Measurements from ENCODE around the gene RNF121. TPM values are rescaled to one million over a fixed set of nuclear protein-coding genes. Genes with fewer than 3 reads are reported as not detected.

RNF121 gene
- total RNA-seq, 2 experiments from 2014 or later, result 29.9 to 32.8 TPM

DNA sequence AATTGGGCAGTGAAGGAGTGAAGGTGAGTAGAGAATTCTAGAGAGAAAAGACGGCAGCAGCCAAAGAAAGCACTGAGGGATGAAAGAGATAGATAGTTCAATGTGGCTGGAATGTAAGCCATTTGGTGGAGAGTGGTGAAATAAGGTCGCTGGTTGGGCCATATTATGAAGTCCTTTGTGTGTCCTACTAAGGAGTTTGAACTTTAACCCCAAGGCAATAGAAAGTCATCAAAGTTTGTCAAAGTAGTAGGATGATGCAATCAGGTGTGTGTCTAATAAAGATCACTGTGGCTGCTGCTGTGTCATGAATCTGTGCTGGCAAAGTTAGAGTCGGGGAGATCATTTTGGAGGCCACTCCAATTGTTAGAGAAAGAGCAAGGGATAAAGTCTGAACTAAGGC, 18.7 kb downstream of the RNF121 start:
- Mint-ChIP-seq H3K4me1 (peaks cover 9% of the 10 kb centered on the region), H3K4me3 (no peak overlapping the region), H3K27ac (no peak overlapping the region), H3K27me3 (no peaks in the 10 kb centered on the region), H3K9me3 (no peaks in the 10 kb centered on the region), H3K36me3 (peaks cover 10% of the 10 kb centered on the region)
- ATAC-seq (ENCODE audit: low read depth) (no peak), DNase-seq (no peak)
- POLR2A ChIA-PET, result no interaction called here

DNA sequence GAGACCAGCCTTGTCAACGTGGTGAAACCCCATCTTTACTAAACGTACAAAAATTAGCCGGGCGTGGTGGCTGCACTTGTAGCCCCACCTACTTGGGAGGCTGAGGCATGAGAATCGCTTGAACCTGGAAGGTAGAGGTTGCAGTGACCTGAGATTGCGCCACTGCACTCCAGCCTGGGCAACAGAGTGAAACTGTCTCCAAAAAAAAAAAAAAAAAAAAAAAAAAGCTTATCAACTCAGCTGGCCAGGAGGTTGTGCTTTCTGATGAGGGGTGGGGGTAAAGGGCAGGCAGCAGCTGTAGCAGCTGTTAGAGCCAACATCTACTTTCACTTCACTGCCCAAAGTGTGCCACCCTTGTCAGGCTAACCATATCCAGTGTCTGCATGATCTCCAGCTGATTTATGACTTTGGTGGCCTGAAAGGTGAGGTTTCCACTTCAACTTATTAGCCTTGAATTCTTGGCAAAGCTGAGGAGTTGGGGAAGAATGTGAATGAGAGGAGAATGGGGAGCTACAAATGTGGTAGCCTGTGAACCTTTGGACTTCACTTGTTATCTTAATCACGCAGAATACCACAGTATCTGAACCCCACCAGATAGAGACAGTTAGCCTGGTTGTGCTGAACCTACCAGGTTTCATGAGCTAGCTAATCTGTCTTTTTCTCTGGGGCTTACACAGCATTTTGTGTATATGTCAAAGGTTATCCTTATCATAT, 19.6 kb downstream of the RNF121 start:
- peaks cover 9% of the 10 kb centered on the region for H3K4me1 Mint-ChIP-seq
- H3K4me3 Mint-ChIP-seq, result no peak overlapping the region
- peaks cover 9% of the 10 kb centered on the region for H3K36me3 Mint-ChIP-seq
- ATAC-seq (ENCODE audit: low read depth), result no peak
- DNase-seq, result no peak
- POLR2A ChIA-PET, result no interaction called here
- H3K9me3 Mint-ChIP-seq, result no peaks in the 10 kb centered on the region
- H3K27me3 Mint-ChIP-seq, result no peaks in the 10 kb centered on the region
- no peak overlapping the region for H3K27ac Mint-ChIP-seq

DNA sequence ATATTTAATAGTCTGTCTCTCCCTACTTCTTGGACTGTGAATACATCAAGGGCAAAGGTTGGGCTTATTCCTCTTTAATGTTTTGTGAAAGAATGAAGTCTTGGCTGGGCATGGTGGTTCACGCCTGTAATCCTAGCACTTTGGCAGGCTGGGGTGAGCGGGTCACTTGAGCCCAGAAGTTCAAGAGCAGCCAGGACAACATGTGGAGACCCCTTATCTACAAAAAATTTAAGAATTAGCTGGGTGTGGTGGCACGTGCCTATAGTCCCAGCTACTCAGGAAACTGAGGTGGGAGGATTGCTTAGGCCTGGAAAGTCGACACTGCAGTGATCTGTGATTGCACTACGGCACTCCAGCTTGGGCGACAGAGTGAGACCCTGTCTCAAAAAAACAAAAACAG, 20.2 kb downstream of the RNF121 start:
- DNase-seq, result no peak
- no peak for ATAC-seq (ENCODE audit: low read depth)
- Mint-ChIP-seq H3K36me3 (peaks cover 5% of the 10 kb centered on the region), H3K27me3 (no peaks in the 10 kb centered on the region), H3K27ac (no peak overlapping the region), H3K9me3 (no peaks in the 10 kb centered on the region), H3K4me1 (peaks cover 7% of the 10 kb centered on the region), H3K4me3 (no peak overlapping the region)
- POLR2A ChIA-PET, result no interaction called here

DNA sequence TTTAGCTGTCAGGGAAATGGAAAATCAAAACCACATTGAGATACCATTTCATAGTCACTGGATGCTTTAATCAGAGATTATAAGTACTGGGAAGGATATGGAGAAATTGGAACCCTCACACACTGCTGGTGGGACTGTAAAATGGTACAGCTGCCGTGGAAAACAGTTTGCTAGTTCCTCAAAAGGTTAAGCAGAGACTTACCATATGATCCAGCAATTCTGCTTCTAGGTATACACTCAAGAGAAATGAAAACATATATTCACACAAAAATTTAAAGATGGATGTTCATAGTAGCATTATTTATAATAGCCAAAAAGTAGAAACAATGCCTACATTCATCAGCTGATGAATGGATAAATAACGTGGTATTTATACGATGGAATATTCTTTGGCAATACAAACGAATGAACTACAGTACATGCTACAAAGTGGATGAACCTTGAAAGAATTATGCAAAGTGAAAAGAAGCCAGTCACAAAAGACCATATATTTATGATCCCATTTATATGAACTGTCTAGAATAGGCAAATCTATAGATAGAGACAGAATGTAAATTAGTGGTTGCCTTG, 23.0 kb downstream of the RNF121 start:
- Mint-ChIP-seq H3K4me1 (peaks cover 10% of the 10 kb centered on the region), H3K9me3 (no peaks in the 10 kb centered on the region), H3K27me3 (no peaks in the 10 kb centered on the region), H3K4me3 (no peak overlapping the region), H3K36me3 (peaks cover 4% of the 10 kb centered on the region), H3K27ac (no peak overlapping the region)
- DNase-seq, result no peak
- POLR2A ChIA-PET, result no interaction called here
- ATAC-seq (ENCODE audit: low read depth), result no peak

DNA sequence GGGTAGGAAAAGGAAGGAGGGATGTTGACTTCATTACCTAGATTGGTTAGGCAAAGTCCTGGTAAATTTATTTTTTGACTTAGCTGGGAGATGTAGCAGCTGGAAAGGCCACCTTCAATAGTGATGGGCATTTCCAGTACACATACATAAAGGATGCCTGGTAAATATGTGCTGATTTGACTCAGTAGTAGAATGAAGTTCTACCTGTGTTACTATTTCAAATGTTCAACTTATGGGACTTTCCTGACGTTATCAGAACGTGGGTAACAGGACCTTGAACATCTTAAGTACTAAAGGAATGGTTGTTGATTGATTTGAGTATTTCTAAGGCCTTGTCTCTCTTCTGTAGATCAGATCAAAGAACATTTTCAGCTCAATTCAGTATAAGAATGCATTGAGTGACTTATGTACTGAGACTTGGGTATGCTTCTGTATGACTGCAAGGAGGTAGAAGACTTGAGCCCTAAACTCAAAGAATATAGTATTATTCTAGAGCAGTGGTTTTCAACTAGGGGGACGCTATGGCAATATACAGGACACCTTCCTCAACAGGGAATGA, 27.1 kb downstream of the RNF121 start:
- peaks cover 1% of the 10 kb centered on the region for H3K9me3 Mint-ChIP-seq
- no peak overlapping the region for H3K27ac Mint-ChIP-seq
- peaks cover 7% of the 10 kb centered on the region for H3K36me3 Mint-ChIP-seq
- H3K27me3 Mint-ChIP-seq, result no peaks in the 10 kb centered on the region
- H3K4me3 Mint-ChIP-seq, result no peak overlapping the region
- H3K4me1 Mint-ChIP-seq, result peaks cover 4% of the 10 kb centered on the region
- DNase-seq (no peak), ATAC-seq (ENCODE audit: low read depth) (no peak)
- POLR2A ChIA-PET, result interaction anchor here (0.6 kb wide), 1 partner anchor 41 kb away, joined by 4 read pairs; no protein-coding TSS in a partner anchor

DNA sequence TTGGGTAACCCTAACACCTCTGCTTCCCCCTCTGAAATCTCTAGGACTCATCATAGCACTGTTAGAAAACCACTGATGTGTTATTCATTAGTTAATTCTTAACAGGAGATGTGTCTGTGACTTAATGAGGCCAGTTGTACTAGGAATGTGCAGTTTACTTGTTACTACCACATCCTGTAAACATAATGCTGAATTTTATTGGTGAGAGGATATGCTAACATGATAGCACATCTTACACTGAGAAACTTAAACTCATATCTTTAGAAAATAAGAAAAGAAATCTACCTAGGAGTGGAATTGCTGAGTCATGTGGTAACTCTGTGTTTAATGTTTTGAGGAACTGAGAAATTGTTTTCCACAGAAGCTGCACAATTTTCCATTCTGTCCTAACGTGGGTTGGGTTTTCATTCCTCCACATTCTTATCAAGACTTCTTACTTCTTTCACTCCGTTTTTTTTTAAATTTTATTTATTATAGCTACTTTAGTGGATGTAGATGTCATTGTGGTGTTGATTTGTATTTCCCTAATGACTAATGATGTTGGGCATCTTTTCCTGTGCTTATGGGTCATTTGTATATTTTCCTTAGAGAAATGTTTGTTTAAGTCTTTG, 33.7 kb downstream of the RNF121 start:
- H3K4me3 Mint-ChIP-seq, result no peak overlapping the region
- ATAC-seq (ENCODE audit: low read depth), result no peak
- peaks cover 1% of the 10 kb centered on the region for H3K9me3 Mint-ChIP-seq
- H3K4me1 Mint-ChIP-seq, result peaks cover 4% of the 10 kb centered on the region
- POLR2A ChIA-PET, result no interaction called here
- H3K27me3 Mint-ChIP-seq, result no peaks in the 10 kb centered on the region
- no peak for DNase-seq
- H3K27ac Mint-ChIP-seq, result no peak overlapping the region
- peaks cover 21% of the 10 kb centered on the region for H3K36me3 Mint-ChIP-seq

DNA sequence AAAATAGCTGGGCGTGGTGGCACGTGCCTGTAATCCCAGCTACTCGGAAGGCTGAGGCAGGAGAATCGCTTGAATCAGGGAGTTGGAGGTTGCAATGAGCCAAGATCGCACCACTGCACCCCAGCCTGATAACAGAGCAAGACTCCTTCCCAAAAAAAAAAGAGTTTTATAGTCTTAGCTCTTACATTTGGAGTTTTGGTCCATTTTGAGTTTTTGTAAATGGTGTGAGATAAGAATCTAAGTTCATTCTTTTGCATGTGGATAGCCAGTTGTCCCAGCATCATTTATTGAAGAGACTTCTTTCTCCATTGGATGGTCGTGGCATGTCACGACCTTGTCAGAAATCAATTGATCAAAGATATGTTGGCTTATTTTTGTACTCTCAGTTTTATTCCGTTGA, 34.6 kb downstream of the RNF121 start:
- POLR2A ChIA-PET, result no interaction called here
- Mint-ChIP-seq H3K27ac (no peak overlapping the region), H3K9me3 (peaks cover 1% of the 10 kb centered on the region), H3K27me3 (no peaks in the 10 kb centered on the region), H3K4me3 (no peak overlapping the region), H3K4me1 (peaks cover 4% of the 10 kb centered on the region), H3K36me3 (peaks cover 25% of the 10 kb centered on the region)
- ATAC-seq (ENCODE audit: low read depth), result no peak
- DNase-seq, result no peak

DNA sequence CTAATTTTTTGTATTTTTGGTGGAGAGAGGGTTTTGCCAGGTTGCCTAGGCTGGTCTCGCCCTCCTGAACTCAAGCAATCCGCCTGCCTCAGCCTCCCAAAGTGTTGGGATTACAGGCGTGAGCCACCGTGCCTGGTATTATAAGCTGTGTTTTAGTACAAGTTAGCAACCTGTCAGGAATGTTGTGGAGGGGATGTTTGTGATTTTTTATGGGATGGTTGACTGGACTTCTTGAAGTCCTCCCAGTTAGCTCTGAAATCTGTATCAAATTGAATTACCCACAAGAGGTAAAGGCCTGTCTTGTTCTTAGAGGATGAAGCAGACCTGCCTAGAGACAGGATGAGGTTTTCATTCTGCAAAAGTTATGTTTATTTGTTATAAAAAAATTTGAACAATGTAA, 35.8 kb downstream of the RNF121 start:
- no peak overlapping the region for H3K4me3 Mint-ChIP-seq
- ATAC-seq (ENCODE audit: low read depth), result no peak
- H3K27me3 Mint-ChIP-seq, result no peaks in the 10 kb centered on the region
- no peak for DNase-seq
- POLR2A ChIA-PET, result no interaction called here
- H3K27ac Mint-ChIP-seq, result no peak overlapping the region
- H3K9me3 Mint-ChIP-seq, result peaks cover 1% of the 10 kb centered on the region
- peaks cover 4% of the 10 kb centered on the region for H3K4me1 Mint-ChIP-seq
- peaks cover 25% of the 10 kb centered on the region for H3K36me3 Mint-ChIP-seq

DNA sequence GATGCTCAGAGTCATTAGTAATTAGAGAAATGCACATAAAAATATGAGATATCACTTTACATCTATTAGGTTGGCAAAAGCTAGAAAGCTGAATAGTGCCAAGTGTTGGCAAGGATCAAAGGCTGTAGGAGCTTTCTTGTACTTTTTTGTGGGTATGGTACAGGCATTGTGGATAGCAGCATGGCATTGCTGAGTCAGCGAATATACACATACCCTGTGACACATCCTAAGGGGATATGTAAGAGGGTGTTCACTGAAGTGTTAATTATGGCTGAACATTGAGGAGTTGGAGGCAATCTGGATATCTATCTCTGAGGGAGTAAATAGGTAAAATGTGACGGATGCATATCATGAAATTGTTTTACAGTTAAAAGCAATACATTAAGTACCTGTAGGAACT, 42.8 kb downstream of the RNF121 start:
- peaks cover 8% of the 10 kb centered on the region for H3K36me3 Mint-ChIP-seq
- no peaks in the 10 kb centered on the region for H3K4me1 Mint-ChIP-seq
- POLR2A ChIA-PET, result no interaction called here
- no peak overlapping the region for H3K4me3 Mint-ChIP-seq
- no peak overlapping the region for H3K27ac Mint-ChIP-seq
- no peak for ATAC-seq (ENCODE audit: low read depth)
- no peak for DNase-seq
- H3K9me3 Mint-ChIP-seq, result no peaks in the 10 kb centered on the region
- no peaks in the 10 kb centered on the region for H3K27me3 Mint-ChIP-seq

DNA sequence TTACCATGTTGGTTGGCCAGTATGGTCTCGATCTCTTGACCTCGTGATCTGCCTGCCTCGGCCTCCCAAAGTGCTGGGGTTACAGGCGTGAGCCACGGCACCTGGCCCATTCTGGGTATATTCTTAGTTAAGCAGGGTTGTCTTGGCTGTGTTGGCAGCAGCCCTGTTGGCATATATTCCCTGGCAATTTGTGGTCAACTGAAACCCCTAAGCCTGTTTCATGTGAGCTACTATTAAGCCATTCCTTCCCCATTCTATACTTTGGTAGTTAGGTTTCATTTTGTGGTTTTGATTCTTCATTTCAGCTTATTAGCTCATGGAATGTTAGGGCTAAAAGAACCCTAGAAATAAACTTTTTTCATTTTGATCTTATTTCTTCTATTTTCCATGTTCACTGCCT, 47.7 kb downstream of the RNF121 start:
- H3K36me3 Mint-ChIP-seq, result peaks cover 2% of the 10 kb centered on the region
- no peak for ATAC-seq (ENCODE audit: low read depth)
- no peak overlapping the region for H3K27ac Mint-ChIP-seq
- no peak for DNase-seq
- POLR2A ChIA-PET, result interaction anchor here (1.1 kb wide), 1 partner anchor 114 kb away, joined by 3 read pairs; no protein-coding TSS in a partner anchor
- no peaks in the 10 kb centered on the region for H3K27me3 Mint-ChIP-seq
- H3K4me1 Mint-ChIP-seq, result no peaks in the 10 kb centered on the region
- H3K4me3 Mint-ChIP-seq, result no peak overlapping the region
- H3K9me3 Mint-ChIP-seq, result no peaks in the 10 kb centered on the region

DNA sequence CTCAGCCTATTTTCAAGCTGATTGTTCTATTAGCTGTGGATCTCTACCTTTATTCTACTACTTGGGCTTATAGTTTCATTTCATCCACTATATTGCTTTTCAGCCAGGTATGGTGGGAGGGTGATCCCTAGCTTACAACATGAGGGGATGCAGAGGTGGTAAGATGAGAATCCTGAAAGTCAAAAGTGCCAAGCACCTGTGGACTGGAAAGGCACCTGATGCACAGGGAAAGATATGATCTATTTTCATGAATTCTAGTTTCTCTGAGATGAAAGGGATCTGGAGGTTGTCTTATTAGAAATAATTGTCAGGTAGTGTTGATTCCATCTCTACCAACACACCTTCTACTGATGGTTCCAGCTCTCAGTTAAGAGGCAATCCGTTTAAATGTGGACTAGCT, 48.2 kb downstream of the RNF121 start:
- no peaks in the 10 kb centered on the region for H3K4me1 Mint-ChIP-seq
- ATAC-seq (ENCODE audit: low read depth) (no peak), DNase-seq (no peak)
- no peak overlapping the region for H3K4me3 Mint-ChIP-seq
- H3K27me3 Mint-ChIP-seq, result no peaks in the 10 kb centered on the region
- H3K27ac Mint-ChIP-seq, result no peak overlapping the region
- POLR2A ChIA-PET, result interaction anchor here (1.1 kb wide), 1 partner anchor 114 kb away, joined by 3 read pairs; no protein-coding TSS in a partner anchor
- H3K36me3 Mint-ChIP-seq, result peaks cover 2% of the 10 kb centered on the region
- H3K9me3 Mint-ChIP-seq, result no peaks in the 10 kb centered on the region

DNA sequence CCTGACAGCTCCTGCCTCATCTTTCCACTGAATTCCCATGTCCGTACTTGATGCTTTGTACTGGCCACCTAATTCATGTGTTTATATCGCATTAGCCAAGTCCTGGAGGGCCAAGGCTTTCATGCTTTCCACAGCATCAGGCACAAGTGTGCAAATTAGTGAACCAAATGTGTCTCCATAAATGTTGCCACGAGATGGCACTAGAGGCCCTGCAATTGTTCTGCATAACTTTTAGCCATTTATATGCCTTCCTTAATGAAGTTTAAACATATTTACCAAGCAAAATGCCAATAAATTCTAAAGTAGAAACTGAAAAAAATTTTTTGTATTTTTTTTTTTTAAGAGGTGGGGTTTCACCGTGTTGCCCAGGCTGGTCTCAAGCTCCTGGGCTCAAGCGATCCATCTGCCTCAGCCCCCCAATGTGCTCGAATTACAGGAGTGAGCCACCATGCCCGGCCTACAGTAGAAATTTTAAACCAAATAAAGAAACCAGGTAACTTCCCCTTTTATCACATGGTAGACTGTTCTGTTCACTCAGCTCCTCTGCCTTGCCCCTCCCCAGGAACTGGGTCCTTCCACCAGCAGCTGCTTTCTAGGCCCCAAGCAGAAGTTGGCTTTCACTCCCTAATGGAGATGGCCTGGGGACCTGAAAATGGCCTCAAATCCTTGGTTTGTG, 49.0 kb downstream of the RNF121 start:
- no peaks in the 10 kb centered on the region for H3K9me3 Mint-ChIP-seq
- POLR2A ChIA-PET, result no interaction called here
- no peaks in the 10 kb centered on the region for H3K27me3 Mint-ChIP-seq

DNA sequence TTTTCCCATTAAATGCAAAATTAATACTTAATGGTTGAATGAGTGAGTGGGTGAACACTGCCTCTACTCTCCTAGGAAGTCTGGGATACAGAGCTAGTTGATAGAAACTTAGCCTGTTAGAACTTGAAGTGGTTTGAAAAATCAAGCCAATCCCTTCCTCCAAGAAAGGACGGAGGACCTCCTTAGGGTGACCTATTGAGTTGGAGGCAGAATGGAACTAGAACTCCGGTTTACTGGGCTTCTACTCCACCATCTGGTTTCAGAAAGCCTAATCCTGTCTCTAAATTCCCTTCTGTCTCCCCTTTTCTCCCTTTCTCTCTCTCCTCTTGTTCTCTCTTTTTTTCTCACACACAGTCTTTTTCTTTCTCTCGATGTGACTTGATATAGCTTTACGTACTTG, 50.2 kb downstream of the RNF121 start:
- Mint-ChIP-seq H3K9me3 (no peaks in the 10 kb centered on the region), H3K27me3 (no peaks in the 10 kb centered on the region), H3K4me3 (no peak overlapping the region), H3K4me1 (no peaks in the 10 kb centered on the region), H3K27ac (no peak overlapping the region), H3K36me3 (peaks cover 4% of the 10 kb centered on the region)
- POLR2A ChIA-PET, result no interaction called here
- ATAC-seq (ENCODE audit: low read depth), result no peak
- no peak for DNase-seq

More for the DNA sequence above, 49.0 kb downstream of the RNF121 start:
- no peak overlapping the region for H3K4me3 Mint-ChIP-seq
- H3K4me1 Mint-ChIP-seq, result no peaks in the 10 kb centered on the region
- DNase-seq (no peak), ATAC-seq (ENCODE audit: low read depth) (peak; percentile 72)
- H3K27ac Mint-ChIP-seq, result no peak overlapping the region
- peaks cover 4% of the 10 kb centered on the region for H3K36me3 Mint-ChIP-seq

All from activated naive CD8-positive, alpha-beta T cell treated with anti-CD3 and anti-CD28 coated beads, Interleukin-2, amount 10 ng/mL, durations not matched to agents 7 days and 5 days (primary cell).